Upper lobe of left lung (tissue), 4 donors: ENCODE results near the gene IRX2.

Experiments used
- EP300 ChIP-seq, 4 donors: sonication (generic); formaldehyde crosslinking; IDR thresholded peaks; one replicate each; pipeline ENCODE4 v1.5.1; 2017; ENCODE audit warnings: antibody characterized with exemption in 4 of 4, control low read depth in 2 of 4
- POLR2A ChIP-seq, 4 donors: fragments of 450-650 bp; IDR thresholded peaks; one replicate each; pipeline ENCODE4 v1.5.1; 2016 to 2017; ENCODE audit warnings: antibody characterized with exemption in 4 of 4, mild to moderate bottlenecking in 2 of 4
- POLR2AphosphoS5 ChIP-seq, 2 donors: sonication (generic); formaldehyde crosslinking; IDR thresholded peaks; one replicate each; pipeline ENCODE4 v1.5.1; 2017; ENCODE audit warnings: antibody characterized with exemption in 2 of 2
- TF ChIP-seq, protein P1 (sequence below), 6 experiments: fragments of 450-650 bp in 4 of 6; fragments of 200-600 bp in 2 of 6; sonication (generic) in 2 of 6; IDR thresholded peaks; one replicate each; pipeline ENCODE4 v1.5.1; 2016 to 2019; ENCODE audit warnings: antibody characterized with exemption in 6 of 6

DNA sequence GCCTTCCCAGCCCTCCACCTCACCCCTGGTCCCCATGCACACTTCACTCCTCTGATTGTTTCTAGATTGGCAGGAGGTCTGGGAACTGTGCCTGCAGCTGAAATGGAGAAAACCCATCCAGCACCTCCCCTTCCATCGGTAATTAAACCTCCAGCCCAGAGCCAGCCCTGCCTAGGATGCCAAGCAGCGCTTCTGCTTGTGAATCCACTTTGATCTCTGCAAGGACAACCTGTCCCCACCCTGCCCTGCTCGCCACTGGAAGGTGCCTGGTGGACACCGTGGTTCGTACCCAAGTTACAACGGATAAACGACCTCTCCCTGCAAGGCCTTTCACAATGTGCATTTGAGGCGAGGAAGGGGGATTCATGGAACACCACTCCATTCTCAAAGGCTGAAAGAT, 50.6 kb downstream of the IRX2 start:
- no peak for TF ChIP-seq POLR2A (IDR thresholded peaks at IDR 0.05)
- TF ChIP-seq, protein P1, sequence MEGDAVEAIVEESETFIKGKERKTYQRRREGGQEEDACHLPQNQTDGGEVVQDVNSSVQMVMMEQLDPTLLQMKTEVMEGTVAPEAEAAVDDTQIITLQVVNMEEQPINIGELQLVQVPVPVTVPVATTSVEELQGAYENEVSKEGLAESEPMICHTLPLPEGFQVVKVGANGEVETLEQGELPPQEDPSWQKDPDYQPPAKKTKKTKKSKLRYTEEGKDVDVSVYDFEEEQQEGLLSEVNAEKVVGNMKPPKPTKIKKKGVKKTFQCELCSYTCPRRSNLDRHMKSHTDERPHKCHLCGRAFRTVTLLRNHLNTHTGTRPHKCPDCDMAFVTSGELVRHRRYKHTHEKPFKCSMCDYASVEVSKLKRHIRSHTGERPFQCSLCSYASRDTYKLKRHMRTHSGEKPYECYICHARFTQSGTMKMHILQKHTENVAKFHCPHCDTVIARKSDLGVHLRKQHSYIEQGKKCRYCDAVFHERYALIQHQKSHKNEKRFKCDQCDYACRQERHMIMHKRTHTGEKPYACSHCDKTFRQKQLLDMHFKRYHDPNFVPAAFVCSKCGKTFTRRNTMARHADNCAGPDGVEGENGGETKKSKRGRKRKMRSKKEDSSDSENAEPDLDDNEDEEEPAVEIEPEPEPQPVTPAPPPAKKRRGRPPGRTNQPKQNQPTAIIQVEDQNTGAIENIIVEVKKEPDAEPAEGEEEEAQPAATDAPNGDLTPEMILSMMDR (IDR thresholded peaks at IDR 0.05), result no peak
- no peak for TF ChIP-seq EP300 (IDR thresholded peaks at IDR 0.05)
- TF ChIP-seq POLR2AphosphoS5 (IDR thresholded peaks at IDR 0.05), result no peak
